Measurements from ENCODE around the gene RPN2. TPM values are rescaled to one million over a fixed set of nuclear protein-coding genes. Genes with fewer than 3 reads are reported as not detected.

The RPN2 gene
- total RNA-seq, 1 experiment from 2014 or later, result 257 TPM

DNA sequence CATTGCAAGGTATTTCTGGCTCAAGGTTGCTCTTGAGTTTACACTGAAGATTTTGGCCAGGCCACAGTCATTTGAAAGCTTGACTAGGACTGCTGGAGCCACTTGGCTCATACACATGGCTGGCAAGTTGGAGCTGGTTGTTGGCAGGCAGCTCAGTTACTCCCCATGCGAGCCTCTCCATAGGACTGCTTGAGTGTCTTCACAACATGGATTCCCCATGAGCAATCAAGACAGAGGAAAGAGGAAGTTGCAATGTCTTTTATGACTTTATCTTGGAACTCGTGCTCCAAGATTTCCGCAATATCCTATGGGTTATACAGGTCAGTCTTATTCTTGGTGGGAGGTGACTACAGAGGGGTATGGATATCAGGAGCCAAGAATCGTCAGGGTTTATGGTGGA, 109.0 kb downstream of the RPN2 start:
- DNase-seq, result no peak

DNA sequence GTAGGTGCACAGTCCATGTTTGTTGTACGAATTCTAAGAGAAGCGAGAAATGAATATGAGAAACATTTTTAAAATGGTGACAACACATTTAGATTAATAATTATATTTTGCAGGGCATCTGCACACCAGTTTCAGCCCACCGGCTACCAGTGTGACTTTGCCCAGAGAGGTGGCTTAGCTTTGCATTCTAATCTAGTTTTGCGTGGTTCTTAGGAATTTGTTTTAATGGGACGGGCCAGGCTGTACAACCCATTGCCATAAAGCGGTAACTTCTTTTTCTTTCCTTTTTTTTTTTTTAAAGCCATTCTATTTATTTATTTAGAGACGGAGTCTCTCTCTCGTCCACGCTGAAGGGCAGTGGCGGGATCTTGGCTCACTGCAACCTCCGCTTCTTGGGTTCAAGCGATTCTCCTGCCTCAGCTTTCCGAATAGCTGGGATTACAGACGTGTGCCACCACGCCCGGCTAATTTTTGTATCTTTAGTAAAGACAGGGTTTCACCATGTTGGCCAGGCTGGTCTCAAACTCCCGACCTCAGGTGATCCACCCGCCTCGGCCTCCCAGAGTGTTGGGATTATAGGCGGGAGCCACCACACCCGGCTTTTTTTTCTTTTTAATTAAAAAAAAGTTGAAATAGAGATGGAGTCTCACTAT, 111.2 kb downstream of the RPN2 start:
- Histone ChIP-seq H3K27me3 (ENCODE audit: low read length) (no peaks in the 10 kb centered on the region), H3K4me1 (ENCODE audit: insufficient read depth, low read length) (peaks cover 32% of the 10 kb centered on the region), H3K4me2 (ENCODE audit: low read length) (peak overlapping the region; percentile 99), H3K9ac (ENCODE audit: low read length) (peak overlapping the region; percentile 99), H3K9me3 (ENCODE audit: low read length) (no peaks in the 10 kb centered on the region), H4K20me1 (ENCODE audit: low read length) (no peaks in the 10 kb centered on the region), H3F3A (ENCODE audit: low read length, unreplicated experiment) (peaks cover 12% of the 10 kb centered on the region), H3K9me2 (replicated peaks; ENCODE audit: low read length) (no peaks in the 10 kb centered on the region), H3K79me2 (ENCODE audit: low read length) (peaks cover 50% of the 10 kb centered on the region), H3K36me3 (ENCODE audit: low read depth, low read length) (peaks cover 6% of the 10 kb centered on the region; the same call in 1 of the 2 replicates), H3K4me3 (ENCODE audit: low read length) (peak overlapping the region; percentile 98), H2AFZ (ENCODE audit: low read length) (peak overlapping the region; percentile 78), H3K27ac (ENCODE audit: low read length) (peak overlapping the region; percentile 79)
- no TSS peak for BruUV-seq (replicated peaks)
- ATAC-seq (no peak), DNase-seq (no peak)
- TF ChIP-seq EZH2 (IDR thresholded peaks at IDR 0.05; ENCODE audit: low read length, unreplicated experiment) (no peak), EZH2phosphoT487 (IDR thresholded peaks at IDR 0.05; ENCODE audit: borderline replicate concordance, low read length) (no peak), CTCF (conservative IDR thresholded peaks at IDR 0.05; ENCODE audit: low read depth, low read length) (no peak)
- ChIA-PET CTCF (no interaction called here), POLR2A (ENCODE audit: unreplicated experiment) (interaction anchor here (0.7 kb wide), 2 partner anchors 81 to 89 kb away, joined by 4 to 7 read pairs; no protein-coding TSS in a partner anchor)
- intact Hi-C loops (cut with micrococcal nuclease), result no loop called here

More for the DNA sequence above, 109.0 kb downstream of the RPN2 start:
- no peaks in the 10 kb centered on the region for H3K27me3 ChIP-seq (ENCODE audit: low read length)
- H3K9me2 ChIP-seq (replicated peaks; ENCODE audit: low read length), result no peaks in the 10 kb centered on the region
- H3K79me2 ChIP-seq (ENCODE audit: low read length), result peaks cover 37% of the 10 kb centered on the region
- no peak for TF ChIP-seq EZH2phosphoT487 (IDR thresholded peaks at IDR 0.05; ENCODE audit: borderline replicate concordance, low read length)
- H3K9ac ChIP-seq (ENCODE audit: low read length), result no peak overlapping the region
- no peaks in the 10 kb centered on the region for H4K20me1 ChIP-seq (ENCODE audit: low read length)
- ChIA-PET CTCF (no interaction called here), POLR2A (ENCODE audit: unreplicated experiment) (no interaction called here)
- no peak overlapping the region for H2AFZ ChIP-seq (ENCODE audit: low read length)
- no peak for ATAC-seq
- intact Hi-C loops (cut with micrococcal nuclease), result no loop called here
- no peak overlapping the region for H3K4me2 ChIP-seq (ENCODE audit: low read length)
- H3K27ac ChIP-seq (ENCODE audit: low read length), result no peak overlapping the region
- BruUV-seq (replicated peaks), result no TSS peak
- H3K36me3 ChIP-seq (ENCODE audit: low read depth, low read length), result peaks cover 6% of the 10 kb centered on the region; the same call in 1 of the 2 replicates
- H3K9me3 ChIP-seq (ENCODE audit: low read length), result no peaks in the 10 kb centered on the region
- H3K4me3 ChIP-seq (ENCODE audit: low read length), result no peak overlapping the region
- H3K4me1 ChIP-seq (ENCODE audit: insufficient read depth, low read length), result peaks cover 14% of the 10 kb centered on the region
- H3F3A ChIP-seq (ENCODE audit: low read length, unreplicated experiment), result no peaks in the 10 kb centered on the region

Other genes with a start within 250 kb of the RPN2 start
- gene SAMHD1, start 227.6 kb upstream of the RPN2 start, total RNA-seq (2014; rRNA removed), result 23.0 and 24.2 TPM in 2 replicates
- gene RBL1, start 83.3 kb upstream of the RPN2 start, total RNA-seq (2014; rRNA removed), result 17.3 and 41.1 TPM in 2 replicates
- 0.58 and 0.98 TPM in 2 replicates for gene MROH8, start 218 bp downstream of the RPN2 start, total RNA-seq (2014; rRNA removed)
- gene GHRH, start 82.5 kb downstream of the RPN2 start, total RNA-seq (2014; rRNA removed), result not detected in 2 replicates
- 21.9 and 27.5 TPM in 2 replicates for gene MANBAL, start 110.3 kb downstream of the RPN2 start, total RNA-seq (2014; rRNA removed)
- 55.6 and 82.1 TPM in 2 replicates for gene SRC, start 166.8 kb downstream of the RPN2 start, total RNA-seq (2014; rRNA removed)

Measured in PC-3 (cell line).